A673 (cell line): ENCODE data around the gene FLRT2.

Source experiments
- EZH2 ChIP-seq: fragments of 200-600 bp; sonication (generic); IDR thresholded peaks from 2 replicates; pipeline ENCODE4 v1.6.1; 2017; ENCODE audit warnings: borderline replicate concordance, low read depth, mild to moderate bottlenecking, mixed read lengths, antibody characterized with exemption, low read length; ENCODE audit not compliant: poor library complexity, severe bottlenecking
- TF ChIP-seq, protein P1 (sequence below): fragments of 300-800, 200-600 bp; sonication (generic); conservative IDR thresholded peaks from 2 replicates; pipeline ENCODE4 v1.5.1; 2017; ENCODE audit warnings: low read depth, mild to moderate bottlenecking, antibody characterized with exemption, low read length, moderate library complexity, mixed read lengths

GRCh38 chr14:85481471-85481870 lies 48.5 kb upstream of the FLRT2 start:
- TF ChIP-seq, protein P1, sequence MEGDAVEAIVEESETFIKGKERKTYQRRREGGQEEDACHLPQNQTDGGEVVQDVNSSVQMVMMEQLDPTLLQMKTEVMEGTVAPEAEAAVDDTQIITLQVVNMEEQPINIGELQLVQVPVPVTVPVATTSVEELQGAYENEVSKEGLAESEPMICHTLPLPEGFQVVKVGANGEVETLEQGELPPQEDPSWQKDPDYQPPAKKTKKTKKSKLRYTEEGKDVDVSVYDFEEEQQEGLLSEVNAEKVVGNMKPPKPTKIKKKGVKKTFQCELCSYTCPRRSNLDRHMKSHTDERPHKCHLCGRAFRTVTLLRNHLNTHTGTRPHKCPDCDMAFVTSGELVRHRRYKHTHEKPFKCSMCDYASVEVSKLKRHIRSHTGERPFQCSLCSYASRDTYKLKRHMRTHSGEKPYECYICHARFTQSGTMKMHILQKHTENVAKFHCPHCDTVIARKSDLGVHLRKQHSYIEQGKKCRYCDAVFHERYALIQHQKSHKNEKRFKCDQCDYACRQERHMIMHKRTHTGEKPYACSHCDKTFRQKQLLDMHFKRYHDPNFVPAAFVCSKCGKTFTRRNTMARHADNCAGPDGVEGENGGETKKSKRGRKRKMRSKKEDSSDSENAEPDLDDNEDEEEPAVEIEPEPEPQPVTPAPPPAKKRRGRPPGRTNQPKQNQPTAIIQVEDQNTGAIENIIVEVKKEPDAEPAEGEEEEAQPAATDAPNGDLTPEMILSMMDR = no peak
- TF ChIP-seq EZH2 = no peak
